CD4-positive, alpha-beta memory T cell (primary cell): Measurements from ENCODE around the gene ITPA. TPM values are rescaled to one million over a fixed set of nuclear protein-coding genes. Genes with fewer than 3 reads are reported as not detected.
A peak's percentile ranks its signal among the peaks of the same experiment; 100 is the strongest.

Experiments
- CTCF ChIA-PET: fragments of 350-600 bp; sonication (Branson Sonifier 250); formaldehyde crosslinking; loops from one replicate; lab custom pipeline; 2021; ENCODE audit warnings: inconsistent platforms; ENCODE audit not compliant: partially characterized antibody; lab: Charles Lee
- POLR2A ChIA-PET: fragments of 350-600 bp; sonication (Branson Sonifier 250); formaldehyde crosslinking; loops from one replicate; lab custom pipeline; 2021; ENCODE audit not compliant: partially characterized antibody; lab: Charles Lee
- DNase-seq, 5 donors: peaks; one replicate each; pipeline versions ENCODE4 v3.0.0 to v3.0.0-alpha.2; 2020 to 2022; ENCODE audit warnings: mixed read lengths in 1 of 5
- H3K27ac ChIP-seq: one replicate; pipeline ENCODE4 v1.7.0; 2013; ENCODE audit warnings: low read depth, low read length
- H3K27me3 ChIP-seq: 2 replicates; pipeline ENCODE4 v1.7.0; 2013; ENCODE audit warnings: mild to moderate bottlenecking, low read length, moderate library complexity; ENCODE audit not compliant: insufficient read depth
- H3K36me3 ChIP-seq: 2 replicates; pipeline ENCODE4 v1.7.0; 2013; ENCODE audit warnings: mild to moderate bottlenecking, low read length, moderate library complexity; ENCODE audit not compliant: insufficient read depth
- H3K4me1 ChIP-seq: 2 replicates; pipeline ENCODE4 v1.7.0; 2013; ENCODE audit warnings: mild to moderate bottlenecking, low read length, moderate library complexity; ENCODE audit not compliant: insufficient read depth
- H3K4me3 ChIP-seq, 2 donors: one replicate each; pipeline ENCODE4 v1.7.0; 2013; ENCODE audit warnings: low read length in 2 of 2, mild to moderate bottlenecking in 1 of 2
- H3K9me3 ChIP-seq, 2 donors: one replicate each; pipeline ENCODE4 v1.7.0; 2013; ENCODE audit warnings: low read length in 2 of 2, control low read depth in 1 of 2; ENCODE audit not compliant: control insufficient read depth in 1 of 2
- H3K27ac Mint-ChIP-seq, 7 donors: one replicate each; pipeline ENCODE4 v1.8.0; 2020 to 2021; ENCODE audit warnings: mixed read lengths in 7 of 7, mild to moderate bottlenecking in 6 of 7, inconsistent platforms in 3 of 7, moderate library complexity in 3 of 7
- H3K27me3 Mint-ChIP-seq, 2 donors: one replicate each; pipeline ENCODE4 v1.8.0; 2020 to 2021; ENCODE audit warnings: mixed read lengths in 2 of 2
- H3K36me3 Mint-ChIP-seq, 2 donors: one replicate each; pipeline ENCODE4 v1.8.0; 2020 to 2021; ENCODE audit warnings: mixed read lengths in 2 of 2, inconsistent platforms in 1 of 2, mild to moderate bottlenecking in 1 of 2
- H3K4me1 Mint-ChIP-seq, 4 donors: one replicate each; pipeline ENCODE4 v1.8.0; 2020 to 2021; ENCODE audit warnings: mixed read lengths in 4 of 4, mild to moderate bottlenecking in 1 of 4
- H3K4me3 Mint-ChIP-seq, 8 donors: one replicate each; pipeline ENCODE4 v1.8.0; 2020 to 2021; ENCODE audit warnings: mixed read lengths in 8 of 8, mild to moderate bottlenecking in 7 of 8, moderate library complexity in 6 of 8, inconsistent platforms in 3 of 8
- H3K9me3 Mint-ChIP-seq, 8 donors: one replicate each; pipeline ENCODE4 v1.8.0; 2020 to 2021; ENCODE audit warnings: mixed read lengths in 8 of 8, mild to moderate bottlenecking in 5 of 8, inconsistent platforms in 3 of 8, moderate library complexity in 1 of 8
- intact Hi-C: fragments of 100-400 bp; cut with micrococcal nuclease; formaldehyde crosslinking; loops from one replicate; pipeline ENCODE4 v1.15.1; 2023
- polyA plus RNA-seq, 2 donors: library from polyadenylated mRNA; unstranded; fragments of 300-500 nt; fragmentation: Illumina TruSeq; gene quantifications; one replicate each; pipeline ENCODE4 v1.2.3, GENCODE V29; 2021
- total RNA-seq, 2 experiments: library from RNA; stranded (reverse); gene quantifications; one replicate each; pipeline ENCODE4 v1.2.3, GENCODE V29; 2021

ITPA gene
- total and polyA plus RNA-seq, 4 experiments from 2014 or later, result 46.7 to 75.9 (median 47.4) TPM

DNA sequence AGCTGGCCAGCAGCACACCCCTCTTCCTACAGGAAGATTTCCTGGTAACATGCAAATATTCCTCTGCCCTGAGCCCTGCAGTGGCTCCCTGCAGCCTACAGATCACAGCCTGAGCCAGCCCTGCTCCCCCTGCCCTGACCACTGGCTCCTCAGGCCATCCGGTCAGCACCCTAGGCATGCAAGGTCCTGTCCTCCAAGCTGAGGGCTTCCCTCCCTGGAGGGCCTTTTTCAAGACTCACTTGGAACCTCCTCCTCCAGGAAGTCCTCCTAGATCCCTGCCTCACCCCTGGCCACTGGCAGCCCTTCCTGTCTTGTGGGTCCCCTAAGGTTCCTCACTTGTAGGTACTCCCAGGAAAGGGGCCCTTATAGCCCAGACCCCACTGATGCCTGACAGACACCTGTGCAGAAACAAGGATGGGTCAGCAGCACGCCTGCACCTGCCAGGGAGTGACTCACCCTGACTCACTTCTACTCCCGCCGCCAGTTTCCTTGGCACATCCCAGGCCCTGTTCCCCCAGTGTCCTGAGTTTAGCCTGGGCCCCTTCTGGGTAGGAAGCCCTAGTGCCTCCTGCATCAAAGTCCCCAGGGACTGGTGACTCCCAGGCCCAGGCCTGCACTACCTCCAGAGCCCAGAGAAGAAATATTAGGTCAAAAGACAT, 26.5 kb downstream of the ITPA start:
- Mint-ChIP-seq H3K4me3 (peak overlapping the region in 1 of 8 donors; percentile 27), H3K27ac (no peak overlapping the region), H3K36me3 (peaks cover 0 to 2% of the 10 kb centered on the region in 2 donors), H3K4me1 (peaks cover 0 to 13% (median 9%) of the 10 kb centered on the region in 4 donors), H3K27me3 (peaks cover 14 to 19% of the 10 kb centered on the region in 2 donors), H3K9me3 (no peaks in the 10 kb centered on the region)
- Histone ChIP-seq H3K27ac (no peak overlapping the region), H3K9me3 (no peaks in the 10 kb centered on the region), H3K4me3 (no peak overlapping the region), H3K27me3 (peaks cover 34% of the 10 kb centered on the region), H3K4me1 (peaks cover 14% of the 10 kb centered on the region), H3K36me3 (no peaks in the 10 kb centered on the region)
- CTCF ChIA-PET, result no interaction called here
- intact Hi-C loops, result no loop called here
- DNase-seq, result no peak
- POLR2A ChIA-PET, result no interaction called here

DNA sequence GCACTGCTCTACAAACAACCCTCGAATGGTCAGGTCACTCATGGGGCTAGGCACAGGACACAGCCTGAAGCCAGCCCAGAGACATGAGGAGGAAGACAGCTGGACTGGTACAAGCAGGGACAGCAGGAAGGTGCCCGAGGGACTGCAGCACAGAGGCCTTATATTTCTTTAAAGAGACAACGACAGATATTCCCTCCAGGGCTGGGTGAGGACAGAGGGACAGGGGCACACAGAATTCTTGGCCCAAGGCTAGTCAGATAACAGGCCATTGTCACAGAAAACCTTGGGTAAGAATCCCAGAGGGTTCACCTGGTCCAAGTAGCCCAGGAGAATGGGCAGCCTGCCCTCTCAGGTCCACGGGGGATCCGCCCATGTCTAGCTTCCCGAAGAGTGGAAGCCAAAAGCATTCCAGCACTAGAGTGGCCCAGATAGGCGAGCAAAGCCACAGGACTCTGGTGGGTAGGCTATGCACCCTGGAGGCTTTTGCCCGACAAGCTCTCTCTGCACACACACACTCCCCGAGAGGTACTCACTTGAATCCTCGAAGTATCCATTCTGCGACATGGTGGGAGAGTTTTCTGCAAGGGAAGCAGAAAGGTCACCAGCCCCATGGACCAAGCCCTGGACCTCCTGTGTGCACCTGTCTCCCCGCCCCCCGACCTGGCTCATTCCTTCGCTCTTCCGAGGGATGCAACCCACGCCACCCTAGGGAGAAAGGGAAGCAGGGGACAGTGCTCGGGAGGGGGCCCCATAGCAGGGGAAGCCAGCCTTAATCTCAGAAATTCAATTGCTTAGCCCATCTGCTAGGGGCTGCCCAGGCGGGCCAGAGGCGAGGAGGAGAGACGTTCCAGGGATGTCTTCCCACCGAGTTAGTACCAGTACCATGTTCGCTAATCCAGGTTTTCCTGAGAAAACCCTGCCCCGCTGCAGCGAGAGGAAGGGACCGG, 28.0 kb downstream of the ITPA start:
- peaks cover 34% of the 10 kb centered on the region for H3K27me3 ChIP-seq

DNA sequence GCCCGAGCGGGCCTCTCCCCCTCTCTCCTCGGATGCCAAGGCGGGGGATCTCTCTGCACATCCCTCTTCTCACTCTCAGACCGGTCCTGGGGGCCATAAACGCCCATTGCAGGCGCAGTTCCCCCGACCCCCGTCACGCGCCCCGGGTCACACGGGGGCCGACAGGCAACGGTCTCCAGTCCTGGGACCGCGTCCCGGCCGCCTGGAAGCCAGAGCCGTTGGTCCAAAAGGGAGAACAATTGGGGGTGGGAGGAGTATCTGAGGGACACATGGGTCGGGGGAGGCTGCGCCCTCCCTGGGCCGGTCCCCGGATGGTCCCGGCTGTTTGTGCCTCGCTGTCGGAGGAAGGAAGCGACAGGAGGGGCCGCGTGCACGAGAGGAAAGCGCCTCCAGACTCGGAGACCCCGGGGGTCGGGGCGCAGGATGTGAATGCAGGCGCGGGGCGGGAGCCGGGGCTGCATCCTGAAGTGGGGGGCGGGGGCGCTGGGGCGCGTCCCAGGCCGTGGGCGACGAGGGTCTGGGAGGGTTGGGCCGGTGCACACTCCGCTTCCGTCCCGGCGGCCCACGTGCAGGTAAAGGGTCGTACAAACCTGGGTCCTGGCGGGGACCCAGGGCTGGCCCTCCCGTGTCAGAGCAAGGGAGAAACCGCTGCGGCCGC, 28.8 kb downstream of the ITPA start:
- Histone ChIP-seq H3K4me3 (peak overlapping the region; percentile 11 to 59), H3K36me3 (no peaks in the 10 kb centered on the region), H3K4me1 (peaks cover 14% of the 10 kb centered on the region), H3K9me3 (no peaks in the 10 kb centered on the region), H3K27ac (no peak overlapping the region), H3K27me3 (peaks cover 34% of the 10 kb centered on the region)
- Mint-ChIP-seq H3K4me1 (peaks cover 2 to 23% (median 9%) of the 10 kb centered on the region in 4 donors), H3K4me3 (peak overlapping the region; percentile 62 to 87 (median 84)), H3K27me3 (peaks cover 14 to 30% of the 10 kb centered on the region in 2 donors), H3K36me3 (peaks cover 0 to 2% of the 10 kb centered on the region in 2 donors), H3K9me3 (no peaks in the 10 kb centered on the region), H3K27ac (no peak overlapping the region)
- DNase-seq, result no peak
- POLR2A ChIA-PET, result interaction anchor here (2.2 to 2.4 kb wide), 2 partner anchors 15 to 29 kb away, joined by 7 to 15 read pairs; partner anchors contain the start of gene ITPA
- intact Hi-C loops, result loop anchor here (2.0 kb wide), 1 partner anchor 65 kb away; the partner anchor contains the start of gene LZTS3
- CTCF ChIA-PET, result interaction anchor here (1.0 kb wide), 1 partner anchor 19 kb away, joined by 5 read pairs; no protein-coding TSS in a partner anchor

More for the DNA sequence above, 28.0 kb downstream of the ITPA start:
- Histone ChIP-seq H3K36me3 (no peaks in the 10 kb centered on the region), H3K4me1 (peaks cover 14% of the 10 kb centered on the region), H3K4me3 (peak overlapping the region in 1 of 2 donors; percentile 59), H3K9me3 (no peaks in the 10 kb centered on the region), H3K27ac (no peak overlapping the region)
- Mint-ChIP-seq H3K4me1 (peaks cover 2 to 23% (median 9%) of the 10 kb centered on the region in 4 donors), H3K27ac (no peak overlapping the region), H3K9me3 (no peaks in the 10 kb centered on the region), H3K4me3 (peak overlapping the region; percentile 44 to 85 (median 61)), H3K27me3 (peaks cover 14 to 28% of the 10 kb centered on the region in 2 donors), H3K36me3 (peaks cover 0 to 2% of the 10 kb centered on the region in 2 donors)
- DNase-seq, result no peak
- CTCF ChIA-PET, result no interaction called here
- POLR2A ChIA-PET, result no interaction called here
- intact Hi-C loops, result no loop called here

DNA sequence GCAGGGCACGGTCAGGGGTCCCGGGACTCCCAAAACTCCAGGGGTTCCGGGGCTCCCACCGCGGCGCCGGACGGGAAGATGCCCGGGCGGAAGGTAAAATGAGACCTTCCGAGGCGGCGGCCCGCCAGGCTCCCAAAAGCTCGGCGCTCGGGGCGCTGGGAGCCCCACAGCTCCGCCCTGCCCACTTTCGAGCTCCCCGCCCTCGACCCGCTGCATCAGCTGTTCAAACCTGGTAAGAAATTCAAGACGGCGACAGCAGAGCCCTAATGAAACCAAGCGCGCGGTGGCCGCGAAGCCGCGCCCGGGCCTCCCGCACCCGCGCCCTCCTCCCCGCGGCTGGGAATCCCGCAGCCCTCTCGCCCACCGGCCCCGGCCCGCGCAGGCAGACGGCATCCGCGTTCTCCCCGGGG, 29.3 kb downstream of the ITPA start:
- Histone ChIP-seq H3K27me3 (peaks cover 34% of the 10 kb centered on the region), H3K27ac (no peak overlapping the region), H3K4me3 (peak overlapping the region; percentile 11 to 59), H3K4me1 (peaks cover 14% of the 10 kb centered on the region), H3K36me3 (no peaks in the 10 kb centered on the region), H3K9me3 (no peaks in the 10 kb centered on the region)
- no peaks in the 10 kb centered on the region for H3K9me3 Mint-ChIP-seq
- H3K4me1 Mint-ChIP-seq, result peaks cover 2 to 23% (median 9%) of the 10 kb centered on the region in 4 donors
- H3K27me3 Mint-ChIP-seq, result peaks cover 15 to 30% of the 10 kb centered on the region in 2 donors
- H3K36me3 Mint-ChIP-seq, result peaks cover 0 to 2% of the 10 kb centered on the region in 2 donors
- peak overlapping the region in 1 of 7 donors; percentile 37 for H3K27ac Mint-ChIP-seq
- peak; percentile 36 to 65 (median 37) for DNase-seq
- ChIA-PET POLR2A (interaction anchor here (0.9 to 2.4 kb wide), 4 partner anchors 16 to 398 kb away, joined by 3 to 15 read pairs (median 5); partner anchors contain the start of genes FASTKD5, ITPA, PCED1A and UBOX5), CTCF (interaction anchor here (1.0 to 1.4 kb wide), 2 partner anchors 19 to 78 kb away, joined by 5 to 7 read pairs; no protein-coding TSS in a partner anchor)
- intact Hi-C loops, result loop anchor here (1.0 to 2.0 kb wide), 2 partner anchors 20 to 66 kb away; partner anchors contain the start of gene LZTS3
- peak overlapping the region; percentile 75 to 87 (median 86) for H3K4me3 Mint-ChIP-seq

DNA sequence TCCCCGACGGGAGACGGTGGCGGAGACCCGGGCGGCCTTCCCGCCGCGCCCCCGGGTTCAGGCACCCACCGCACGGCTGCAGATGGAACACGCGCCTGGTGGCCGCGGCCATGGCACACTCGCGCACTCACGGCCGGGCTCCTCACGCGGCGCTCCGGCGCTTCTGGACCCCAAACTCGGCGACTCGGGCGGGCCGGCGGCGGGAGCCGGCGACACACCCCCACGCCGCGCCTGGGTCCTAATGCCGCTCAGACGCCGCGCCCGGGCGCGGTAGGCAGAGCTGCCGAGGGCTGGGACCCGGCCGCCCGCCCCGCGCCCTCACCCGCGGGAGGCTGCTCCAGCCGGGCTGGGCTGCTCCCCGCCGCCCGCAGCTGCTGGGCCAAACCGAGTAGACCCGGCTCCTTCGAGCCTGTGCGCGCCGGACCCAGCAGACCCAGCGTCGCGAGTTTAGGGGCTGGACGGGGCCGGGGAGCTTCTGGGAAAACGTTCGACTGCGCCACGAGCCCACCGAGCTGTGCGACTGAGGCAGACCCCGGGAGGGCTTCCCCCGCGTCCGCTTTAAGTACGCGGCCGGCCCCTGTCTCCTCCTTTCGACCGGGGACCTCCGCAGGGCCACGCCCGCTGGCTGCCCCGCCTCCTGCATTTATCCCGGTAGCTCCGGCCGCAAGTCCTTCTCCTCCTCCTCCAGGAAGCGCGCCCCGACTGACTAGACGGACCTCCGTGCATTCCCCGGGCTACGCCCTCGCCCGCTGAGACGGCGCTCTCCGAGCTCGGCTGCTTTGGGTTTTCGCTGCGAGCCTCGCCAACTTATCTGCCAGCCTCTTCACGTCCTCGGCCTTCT, 29.9 kb downstream of the ITPA start, which contains the start of gene SLC4A11:
Gene SLC4A11, minus strand, starts transcription at position 165 of the 841 bp plus-strand sequence. Its CDS starts 53 bp downstream, at position 112.
- Mint-ChIP-seq H3K4me1 (peaks cover 2 to 23% (median 9%) of the 10 kb centered on the region in 4 donors), H3K4me3 (peak within 1 kb of the TSS; percentile 86 to 95 (median 92)), H3K9me3 (no peaks in the 10 kb centered on the region), H3K27ac (peak within 1 kb of the TSS in 4 of 7 donors; percentile 30 to 79 (median 54)), H3K36me3 (peaks cover 0 to 2% of the 10 kb centered on the region in 2 donors), H3K27me3 (peaks cover 15 to 32% of the 10 kb centered on the region in 2 donors)
- POLR2A ChIA-PET, result interaction anchor here (0.9 to 2.4 kb wide), 4 partner anchors 16 to 399 kb away, joined by 3 to 15 read pairs (median 5); partner anchors contain the start of genes FASTKD5, ITPA, PCED1A and UBOX5
- CTCF ChIA-PET, result interaction anchor here (0.6 to 1.9 kb wide), 4 partner anchors 10 to 78 kb away, joined by 3 to 8 read pairs (median 6); no protein-coding TSS in a partner anchor
- H3K4me1 ChIP-seq, result peaks cover 14% of the 10 kb centered on the region
- peak in 3 of 5 donors; percentile 18 to 32 (median 29) for DNase-seq
- no peak within 1 kb of the TSS for H3K27ac ChIP-seq
- peaks cover 34% of the 10 kb centered on the region for H3K27me3 ChIP-seq
- H3K4me3 ChIP-seq, result peak within 1 kb of the TSS; percentile 29 to 59
- no peaks in the 10 kb centered on the region for H3K9me3 ChIP-seq
- intact Hi-C loops, result loop anchor here (1.0 to 2.0 kb wide), 2 partner anchors 21 to 66 kb away; partner anchors contain the start of gene LZTS3
- no peaks in the 10 kb centered on the region for H3K36me3 ChIP-seq
